Upper lobe of left lung (tissue), 4 donors: Measurements from ENCODE around the gene ZNF831.

Experiments
- CTCF ChIP-seq, 6 experiments: fragments of 450-650 bp in 4 of 6; fragments of 200-600 bp in 2 of 6; sonication (generic) in 2 of 6; IDR thresholded peaks; one replicate each; pipeline ENCODE4 v1.5.1; 2016 to 2019; ENCODE audit warnings: antibody characterized with exemption in 6 of 6
- EP300 ChIP-seq, 4 donors: sonication (generic); formaldehyde crosslinking; IDR thresholded peaks; one replicate each; pipeline ENCODE4 v1.5.1; 2017; ENCODE audit warnings: antibody characterized with exemption in 4 of 4, control low read depth in 2 of 4
- POLR2A ChIP-seq, 4 donors: fragments of 450-650 bp; IDR thresholded peaks; one replicate each; pipeline ENCODE4 v1.5.1; 2016 to 2017; ENCODE audit warnings: antibody characterized with exemption in 4 of 4, mild to moderate bottlenecking in 2 of 4
- POLR2AphosphoS5 ChIP-seq, 2 donors: sonication (generic); formaldehyde crosslinking; IDR thresholded peaks; one replicate each; pipeline ENCODE4 v1.5.1; 2017; ENCODE audit warnings: antibody characterized with exemption in 2 of 2

- TF ChIP-seq POLR2AphosphoS5 (IDR thresholded peaks at IDR 0.05) (no peak), CTCF (IDR thresholded peaks at IDR 0.05) (no peak), POLR2A (IDR thresholded peaks at IDR 0.05) (no peak), EP300 (IDR thresholded peaks at IDR 0.05) (no peak)
Measured at GRCh38 chr20:59171986-59172385, 8.4 kb downstream of the ZNF831 start.
